MM.1S (cell line): ENCODE measurements around the gene ZNF557.

Experiments
- CTCF ChIP-seq: fragments of 300-600 bp; sonication (generic); IDR thresholded peaks from 2 replicates; pipeline ENCODE4 v1.5.1; 2016; ENCODE audit warnings: antibody characterized with exemption, low read length, mixed read lengths
- EZH2 ChIP-seq: fragments of 300-600 bp; sonication (generic); optimal IDR thresholded peaks from 2 replicates; pipeline ENCODE3; 2017; ENCODE audit warnings: low read depth, mild to moderate bottlenecking, antibody characterized with exemption, low read length, mixed read lengths
- EZH2phosphoT487 ChIP-seq: fragments of 300-600 bp; sonication (generic); IDR thresholded peaks from 2 replicates; pipeline ENCODE4 v1.6.1; 2018; ENCODE audit warnings: antibody characterized with exemption, low read length

- no peak for TF ChIP-seq CTCF
- no peak for TF ChIP-seq EZH2phosphoT487
- TF ChIP-seq EZH2: no peak
Observed at GRCh38 chr19:7126132-7126531, 56.6 kb downstream of the ZNF557 start.
